SK-N-MC (cell line): ENCODE results near the gene ANP32B.

Source experiments
- EZH2 ChIP-seq: fragments of 200-600 bp; sonication (generic); IDR thresholded peaks from one replicate; pipeline ENCODE4 v1.6.1; 2017; ENCODE audit warnings: antibody characterized with exemption
- FOXP2 ChIP-seq: optimal IDR thresholded peaks from 2 replicates; pipeline ENCODE3; 2011; ENCODE audit warnings: mild to moderate bottlenecking, moderate library complexity; ENCODE audit not compliant: insufficient read depth; ENCODE audit errors: extremely low read length, control extremely low read depth
- POLR2AphosphoS5 ChIP-seq: IDR thresholded peaks from 2 replicates; pipeline ENCODE4 v1.6.1; 2012; ENCODE audit warnings: mild to moderate bottlenecking, low read depth, low read length, borderline replicate concordance

GRCh38 chr9:97984188-97985057 is 1.3 kb downstream of the ANP32B start:
- TF ChIP-seq EZH2, result no peak
- TF ChIP-seq POLR2AphosphoS5, result no peak
- no peak for TF ChIP-seq FOXP2
